MM.1S (cell line): ENCODE measurements around the gene ESRRB.
"Not testable (repeated sequence)": the region's sequence is repeated elsewhere in the genome, so short reads cannot be mapped to it uniquely, and the experiment has no call there.

Experiments
- DNase-seq: peaks from one replicate; pipeline ENCODE4 v3.0.0-alpha.2; 2015
- H2AFZ ChIP-seq: fragments of 300-600 bp; sonication (generic); 2 replicates; pipeline ENCODE4 v1.6.0; 2016; ENCODE audit warnings: antibody characterized with exemption, low read length
- H3F3A ChIP-seq: fragments of 300-600 bp; sonication (generic); 2 replicates; pipeline ENCODE4 v1.6.1; 2016; ENCODE audit warnings: mild to moderate bottlenecking, antibody characterized with exemption, low read length, moderate library complexity, mixed read lengths; ENCODE audit not compliant: insufficient read depth
- H3K27ac ChIP-seq: fragments of 300-600 bp; sonication (generic); 2 replicates; pipeline ENCODE4 v1.5.1; 2016; ENCODE audit warnings: mild to moderate bottlenecking, low read length
- H3K27me3 ChIP-seq: fragments of 300-600 bp; sonication (generic); replicated peaks from 2 replicates; pipeline ENCODE4 v1.6.0; 2016; ENCODE audit warnings: low read length; ENCODE audit not compliant: insufficient read depth
- H3K36me3 ChIP-seq: fragments of 300-600 bp; sonication (generic); replicated peaks from 2 replicates; pipeline ENCODE4 v1.6.1; 2016; ENCODE audit warnings: mild to moderate bottlenecking, low read length, mixed read lengths; ENCODE audit not compliant: insufficient read depth
- H3K4me1 ChIP-seq: fragments of 300-600 bp; sonication (generic); 2 replicates; pipeline ENCODE4 v1.6.1; 2016; ENCODE audit warnings: low read length, mixed read lengths
- H3K4me2 ChIP-seq: fragments of 300-600 bp; sonication (generic); 2 replicates; pipeline ENCODE4 v1.6.0; 2016; ENCODE audit warnings: low read depth, low read length
- H3K4me3 ChIP-seq: fragments of 300-600 bp; sonication (generic); 2 replicates; pipeline ENCODE4 v1.5.1; 2016; ENCODE audit warnings: low read length, mixed read lengths
- H3K79me2 ChIP-seq: fragments of 300-600 bp; sonication (generic); 2 replicates; pipeline ENCODE4 v1.6.1; 2016; ENCODE audit warnings: mixed run types, low read length, mixed read lengths
- H3K9ac ChIP-seq: fragments of 300-600 bp; sonication (generic); 2 replicates; pipeline ENCODE4 v1.6.1; 2016; ENCODE audit warnings: low read length, mixed read lengths
- H3K9me2 ChIP-seq: fragments of 300-600 bp; sonication (generic); replicated peaks from 2 replicates; pipeline ENCODE4 v1.6.1; 2016; ENCODE audit warnings: mild to moderate bottlenecking, low read length, mixed read lengths; ENCODE audit not compliant: insufficient read depth
- H3K9me3 ChIP-seq: fragments of 300-600 bp; sonication (generic); replicated peaks from 2 replicates; pipeline ENCODE4 v1.6.1; 2016; ENCODE audit warnings: mild to moderate bottlenecking, low read length, mixed read lengths; ENCODE audit not compliant: insufficient read depth
- H4K20me1 ChIP-seq: fragments of 300-600 bp; sonication (generic); 2 replicates; pipeline ENCODE4 v1.6.1; 2016; ENCODE audit warnings: mild to moderate bottlenecking, low read length, moderate library complexity, mixed read lengths; ENCODE audit not compliant: insufficient read depth
- EZH2 ChIP-seq: fragments of 300-600 bp; sonication (generic); optimal IDR thresholded peaks from 2 replicates; pipeline ENCODE3; 2017; ENCODE audit warnings: low read depth, mild to moderate bottlenecking, antibody characterized with exemption, low read length, mixed read lengths
- EZH2phosphoT487 ChIP-seq: fragments of 300-600 bp; sonication (generic); IDR thresholded peaks from 2 replicates; pipeline ENCODE4 v1.6.1; 2018; ENCODE audit warnings: antibody characterized with exemption, low read length
- TF ChIP-seq, protein P1 (sequence below): fragments of 300-600 bp; sonication (generic); IDR thresholded peaks from 2 replicates; pipeline ENCODE4 v1.5.1; 2016; ENCODE audit warnings: antibody characterized with exemption, low read length, mixed read lengths

ESRRB gene

DNA sequence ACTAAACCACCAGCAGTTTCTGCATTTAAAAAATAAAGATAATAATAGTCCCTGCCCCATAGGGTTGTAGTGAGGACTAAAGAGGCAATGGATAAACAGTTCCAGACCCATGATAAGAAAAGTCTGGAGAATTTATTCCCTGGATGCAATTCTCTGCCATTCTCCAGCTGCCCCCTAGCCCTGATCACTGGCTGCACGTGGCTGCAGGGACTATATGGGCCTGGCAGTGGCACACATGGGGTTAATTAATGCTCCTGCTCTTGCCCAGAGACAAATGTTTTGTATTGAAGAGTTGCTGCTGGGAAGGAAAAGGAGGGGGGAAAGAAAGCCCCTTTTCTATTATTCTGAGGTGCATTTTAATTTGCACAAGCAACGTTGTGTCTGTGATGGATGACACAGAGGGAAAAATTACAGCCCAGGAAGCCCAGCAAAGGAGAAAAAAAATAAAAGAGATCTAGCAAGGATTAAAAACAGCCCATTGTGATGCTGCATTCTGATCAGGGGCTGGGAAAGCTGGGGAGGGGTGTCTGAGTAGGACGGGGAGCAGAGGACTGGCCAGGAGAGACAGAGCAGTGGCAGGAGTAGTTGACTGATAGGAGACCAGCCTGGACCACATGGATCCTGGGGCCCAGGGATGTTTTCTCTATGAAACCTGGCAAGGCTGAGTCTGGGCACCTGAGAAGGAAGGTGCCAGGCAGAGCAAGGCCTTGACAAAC lies 149.3 kb downstream of the ESRRB start:
- no peak overlapping the region for H3K4me2 ChIP-seq
- no peak overlapping the region for H3K4me3 ChIP-seq
- H2AFZ ChIP-seq = no peak overlapping the region
- no peaks in the 10 kb centered on the region for H3K79me2 ChIP-seq
- no peaks in the 10 kb centered on the region for H3K36me3 ChIP-seq
- no peak overlapping the region for H3K27ac ChIP-seq
- no peaks in the 10 kb centered on the region for H3K4me1 ChIP-seq
- no peaks in the 10 kb centered on the region for H3K9me3 ChIP-seq
- no peaks in the 10 kb centered on the region for H3K27me3 ChIP-seq
- no peak for DNase-seq
- no peaks in the 10 kb centered on the region for H3K9me2 ChIP-seq
- no peaks in the 10 kb centered on the region for H3F3A ChIP-seq
- H4K20me1 ChIP-seq = no peaks in the 10 kb centered on the region
- no peak overlapping the region for H3K9ac ChIP-seq
- TF ChIP-seq EZH2 = no peak
- TF ChIP-seq, protein P1, sequence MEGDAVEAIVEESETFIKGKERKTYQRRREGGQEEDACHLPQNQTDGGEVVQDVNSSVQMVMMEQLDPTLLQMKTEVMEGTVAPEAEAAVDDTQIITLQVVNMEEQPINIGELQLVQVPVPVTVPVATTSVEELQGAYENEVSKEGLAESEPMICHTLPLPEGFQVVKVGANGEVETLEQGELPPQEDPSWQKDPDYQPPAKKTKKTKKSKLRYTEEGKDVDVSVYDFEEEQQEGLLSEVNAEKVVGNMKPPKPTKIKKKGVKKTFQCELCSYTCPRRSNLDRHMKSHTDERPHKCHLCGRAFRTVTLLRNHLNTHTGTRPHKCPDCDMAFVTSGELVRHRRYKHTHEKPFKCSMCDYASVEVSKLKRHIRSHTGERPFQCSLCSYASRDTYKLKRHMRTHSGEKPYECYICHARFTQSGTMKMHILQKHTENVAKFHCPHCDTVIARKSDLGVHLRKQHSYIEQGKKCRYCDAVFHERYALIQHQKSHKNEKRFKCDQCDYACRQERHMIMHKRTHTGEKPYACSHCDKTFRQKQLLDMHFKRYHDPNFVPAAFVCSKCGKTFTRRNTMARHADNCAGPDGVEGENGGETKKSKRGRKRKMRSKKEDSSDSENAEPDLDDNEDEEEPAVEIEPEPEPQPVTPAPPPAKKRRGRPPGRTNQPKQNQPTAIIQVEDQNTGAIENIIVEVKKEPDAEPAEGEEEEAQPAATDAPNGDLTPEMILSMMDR = no peak
- no peak for TF ChIP-seq EZH2phosphoT487

- DNase-seq = no peak
Observed at GRCh38 chr14:76531085-76531484, 155.1 kb downstream of the ESRRB start.

GRCh38 chr14:76531821-76532318 lies 155.9 kb downstream of the ESRRB start:
- Histone ChIP-seq H3K9ac (no peak overlapping the region), H3K79me2 (no peaks in the 10 kb centered on the region), H3K4me3 (no peak overlapping the region), H3K36me3 (no peaks in the 10 kb centered on the region), H3K4me2 (no peak overlapping the region), H3K4me1 (no peaks in the 10 kb centered on the region), H3K27me3 (no peaks in the 10 kb centered on the region), H3F3A (no peaks in the 10 kb centered on the region), H4K20me1 (no peaks in the 10 kb centered on the region), H3K27ac (no peak overlapping the region), H3K9me2 (no peaks in the 10 kb centered on the region), H3K9me3 (no peaks in the 10 kb centered on the region), H2AFZ (no peak overlapping the region)
- DNase-seq = no peak
- TF ChIP-seq EZH2 (no peak), EZH2phosphoT487 (no peak)
- TF ChIP-seq, protein P1 = no peak

More at GRCh38 chr14:76531085-76531484, 155.1 kb downstream of the ESRRB start:
- Histone ChIP-seq H3F3A (no peaks in the 10 kb centered on the region), H3K4me3 (no peak overlapping the region), H3K9me2 (no peaks in the 10 kb centered on the region), H3K27me3 (no peaks in the 10 kb centered on the region), H3K27ac (no peak overlapping the region), H4K20me1 (no peaks in the 10 kb centered on the region), H3K9ac (no peak overlapping the region), H2AFZ (no peak overlapping the region), H3K79me2 (no peaks in the 10 kb centered on the region), H3K4me1 (no peaks in the 10 kb centered on the region), H3K9me3 (no peaks in the 10 kb centered on the region), H3K36me3 (no peaks in the 10 kb centered on the region), H3K4me2 (no peak overlapping the region)
- TF ChIP-seq EZH2 (no peak), EZH2phosphoT487 (no peak)
- TF ChIP-seq, protein P1 = no peak

DNA sequence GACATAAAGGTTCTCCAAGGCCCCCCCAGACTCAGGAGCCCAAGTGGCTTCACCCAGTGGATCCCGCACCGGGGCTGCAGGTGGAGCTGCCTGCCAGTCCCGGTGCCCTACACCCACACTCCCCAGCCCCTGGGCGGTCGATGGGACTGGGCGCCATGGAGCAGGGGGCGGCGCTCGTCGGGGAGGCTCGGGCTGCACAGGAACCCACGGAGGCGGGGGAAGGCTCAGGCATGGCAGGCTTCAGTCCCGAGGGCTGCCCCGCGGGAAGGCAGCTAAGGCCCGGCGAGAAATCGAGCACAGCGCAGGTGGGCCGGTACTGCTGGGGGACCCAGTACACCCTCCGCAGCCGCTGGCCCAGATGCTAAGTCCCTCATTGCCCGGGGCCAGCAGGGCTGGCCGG lies 160.7 kb downstream of the ESRRB start:
- H3K27me3 ChIP-seq, H3K9ac ChIP-seq, H2AFZ ChIP-seq, H3K79me2 ChIP-seq, H3K4me2 ChIP-seq, H3K4me1 ChIP-seq, H3F3A ChIP-seq, H3K9me3 ChIP-seq, H3K9me2 ChIP-seq, H3K36me3 ChIP-seq, H4K20me1 ChIP-seq, H3K27ac ChIP-seq, DNase-seq, H3K4me3 ChIP-seq: not testable (repeated sequence)
